GM20431 (cell line): Measurements from ENCODE around the gene ZDHHC7.
"Not testable (repeated sequence)": the region's sequence is repeated elsewhere in the genome, so short reads cannot be mapped to it uniquely, and the experiment has no call there.

Experiments used
- in situ Hi-C: fragments of 300-500 bp; cut with MseI, MboI; formaldehyde crosslinking; loops from one replicate; pipeline ENCODE4 v1.15.0; 2020; ENCODE audit warnings: low sequenced_read_pairs; ENCODE audit not compliant: unreplicated experiment

ZDHHC7 gene

GRCh38 chr16:84947996-84948850, 63.1 kb downstream of the ZDHHC7 start:
- in situ Hi-C loops, result no loop called here

DNA sequence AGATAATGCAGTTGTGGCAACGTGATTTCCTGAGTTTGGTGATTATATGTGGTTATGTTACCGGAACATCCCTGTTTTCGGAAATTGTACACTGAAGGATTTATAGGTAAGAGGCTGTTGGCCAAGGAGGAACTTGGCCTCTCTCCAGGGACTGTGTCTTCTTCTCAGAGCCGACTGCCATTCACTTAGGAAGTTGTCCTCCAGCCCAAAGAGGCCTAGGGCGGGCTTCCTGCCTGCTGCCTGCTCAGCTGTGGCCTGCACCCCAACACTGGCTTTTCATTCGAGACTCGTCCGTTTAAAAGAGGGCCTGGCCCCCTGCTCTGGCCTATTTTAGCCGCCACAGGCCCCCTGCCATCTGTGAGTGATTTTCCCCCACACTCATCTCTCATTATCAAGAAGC, 64.3 kb downstream of the ZDHHC7 start:
- in situ Hi-C loops, result no loop called here

- in situ Hi-C loops, result no loop called here
Observed at GRCh38 chr16:84943620-84944019, 67.7 kb downstream of the ZDHHC7 start.

GRCh38 chr16:84942786-84943185, 68.5 kb downstream of the ZDHHC7 start:
- in situ Hi-C loops, result no loop called here

DNA sequence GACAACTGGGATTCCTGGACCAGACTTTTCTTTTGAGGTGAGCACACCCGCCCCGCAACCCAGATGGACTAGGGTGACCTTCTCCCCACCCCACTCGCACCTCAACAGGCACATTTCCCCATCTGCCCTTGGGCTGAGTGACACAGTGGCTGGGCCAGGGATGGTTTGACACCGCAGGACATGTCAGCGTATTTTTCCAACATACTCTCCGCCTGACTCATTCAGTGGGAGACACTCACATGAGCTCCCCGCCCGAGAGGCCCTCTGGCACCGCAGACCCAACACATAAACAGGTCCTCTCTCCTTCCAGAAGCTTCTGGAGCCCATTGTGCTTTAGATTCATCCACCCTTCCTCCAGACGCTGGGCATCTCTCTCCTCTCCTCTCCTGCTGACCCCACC, 69.4 kb downstream of the ZDHHC7 start:
- in situ Hi-C loops, result no loop called here

DNA sequence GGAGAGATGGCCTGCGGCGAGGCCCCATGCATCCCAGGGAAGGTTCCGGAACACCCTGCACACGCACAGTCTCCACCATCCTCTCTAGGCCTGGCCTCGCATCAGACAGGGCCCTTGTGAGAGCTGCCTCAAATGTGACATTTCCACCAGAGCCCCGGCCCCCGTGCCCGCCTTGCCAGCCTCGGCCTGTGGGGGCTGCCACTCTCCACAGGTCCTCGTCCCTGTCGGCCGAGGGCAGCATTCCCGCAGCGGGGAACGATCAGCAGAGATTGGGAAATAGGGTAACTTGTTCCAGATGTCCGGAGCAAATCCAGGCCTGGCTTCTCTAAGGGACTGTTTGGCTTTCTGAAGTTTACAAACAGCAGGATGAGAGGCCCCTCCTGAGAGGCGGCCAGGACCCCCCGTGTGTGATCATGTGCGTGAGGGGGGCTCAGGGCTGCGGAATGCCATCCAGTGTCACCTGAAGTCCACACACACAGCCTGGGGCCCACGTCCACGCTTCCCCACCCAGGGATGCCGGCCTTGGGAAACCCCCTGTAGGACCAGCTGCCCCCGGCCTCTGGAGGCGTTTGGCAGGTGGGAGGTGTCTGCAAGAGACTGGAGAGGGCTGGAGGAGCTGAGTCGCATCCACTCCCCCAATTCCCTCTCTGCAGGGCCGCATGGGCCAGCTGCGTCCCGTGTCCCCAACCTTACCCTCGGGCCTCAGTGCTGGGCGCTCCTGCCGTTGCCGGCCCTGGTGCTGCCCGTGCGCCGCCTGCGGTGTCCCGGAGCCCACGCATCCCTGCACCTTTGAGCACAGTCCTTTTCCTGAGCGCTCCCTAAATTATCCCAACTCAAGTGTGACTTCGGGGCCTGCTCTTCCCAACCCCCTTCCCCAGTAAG, 70.4 kb downstream of the ZDHHC7 start:
- in situ Hi-C loops, result no loop called here

GRCh38 chr16:84938616-84939015, 72.7 kb downstream of the ZDHHC7 start:
- in situ Hi-C loops, result not testable (repeated sequence)

GRCh38 chr16:84937196-84938005, 73.9 kb downstream of the ZDHHC7 start:
- in situ Hi-C loops, result no loop called here

DNA sequence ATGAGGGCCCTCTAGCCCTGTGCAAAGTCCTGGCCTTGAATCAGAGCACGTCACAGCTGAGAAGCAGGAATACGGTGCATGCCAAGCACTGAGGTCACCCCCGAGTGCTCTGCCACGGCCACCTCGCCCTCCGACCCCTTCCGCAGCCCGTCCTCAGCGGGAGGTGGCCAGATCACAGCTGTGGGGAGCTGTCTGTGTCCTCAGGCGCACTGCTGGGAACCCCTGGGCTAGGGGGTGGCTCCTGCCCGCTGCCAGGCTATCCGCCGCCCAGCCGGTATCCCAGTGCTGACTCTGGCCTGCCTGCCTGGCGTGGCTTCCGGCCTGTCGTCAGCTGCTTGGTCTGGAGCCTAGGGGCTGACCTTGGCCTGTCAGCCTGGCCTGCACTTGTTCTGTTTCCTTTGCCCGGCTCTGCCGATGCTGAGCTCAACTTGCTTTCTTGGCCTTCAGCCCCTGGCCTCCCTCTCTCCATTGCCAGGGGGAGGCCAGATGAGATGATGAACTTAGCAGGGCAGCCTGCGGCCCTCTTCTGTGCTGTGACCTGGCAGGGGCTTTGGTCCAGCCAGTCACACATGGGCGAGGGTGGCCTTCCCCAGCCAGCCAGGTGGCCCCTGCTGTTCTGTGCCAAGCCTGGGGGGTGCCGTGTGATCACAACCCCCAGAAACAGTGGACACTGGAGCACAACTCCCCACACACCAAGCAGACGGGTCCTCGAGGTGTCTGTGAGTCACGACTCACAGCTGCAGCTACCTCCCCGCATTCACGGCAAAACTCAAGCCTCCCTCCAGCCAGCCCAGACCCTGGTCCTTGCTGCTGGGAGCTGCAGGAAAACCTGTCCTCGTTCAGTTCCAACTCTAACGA, 77.3 kb downstream of the ZDHHC7 start:
- in situ Hi-C loops, result no loop called here

- in situ Hi-C loops, result no loop called here
Observed at GRCh38 chr16:84932681-84933080, 78.7 kb downstream of the ZDHHC7 start.

DNA sequence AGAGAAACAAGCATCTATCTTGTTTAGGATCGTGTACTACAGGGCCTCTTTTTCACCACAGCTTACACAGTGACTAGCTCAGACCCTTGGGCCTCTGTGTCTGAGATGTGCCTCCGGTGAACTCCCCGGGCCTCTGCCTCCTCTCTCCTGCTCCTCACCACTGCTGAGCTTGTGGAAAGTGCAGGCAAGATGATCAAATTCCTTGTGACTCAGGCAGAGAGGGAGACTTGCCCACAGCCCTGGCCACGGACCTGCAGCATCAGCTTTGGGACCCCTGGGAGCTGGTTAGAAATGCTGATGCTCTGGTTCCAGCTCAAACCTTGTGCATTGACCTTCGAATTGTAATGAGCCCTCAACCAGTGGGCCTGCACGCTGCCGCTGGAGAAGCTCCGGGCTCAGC, 79.8 kb downstream of the ZDHHC7 start:
- in situ Hi-C loops, result no loop called here

GRCh38 chr16:84931107-84931494, 80.2 kb downstream of the ZDHHC7 start:
- in situ Hi-C loops, result no loop called here

- in situ Hi-C loops, result no loop called here
Observed at GRCh38 chr16:84930298-84931106, 80.8 kb downstream of the ZDHHC7 start.

GRCh38 chr16:84929421-84930297, 81.7 kb downstream of the ZDHHC7 start:
- in situ Hi-C loops, result no loop called here

- in situ Hi-C loops, result no loop called here
Observed at GRCh38 chr16:84928679-84929420, 82.5 kb downstream of the ZDHHC7 start.

DNA sequence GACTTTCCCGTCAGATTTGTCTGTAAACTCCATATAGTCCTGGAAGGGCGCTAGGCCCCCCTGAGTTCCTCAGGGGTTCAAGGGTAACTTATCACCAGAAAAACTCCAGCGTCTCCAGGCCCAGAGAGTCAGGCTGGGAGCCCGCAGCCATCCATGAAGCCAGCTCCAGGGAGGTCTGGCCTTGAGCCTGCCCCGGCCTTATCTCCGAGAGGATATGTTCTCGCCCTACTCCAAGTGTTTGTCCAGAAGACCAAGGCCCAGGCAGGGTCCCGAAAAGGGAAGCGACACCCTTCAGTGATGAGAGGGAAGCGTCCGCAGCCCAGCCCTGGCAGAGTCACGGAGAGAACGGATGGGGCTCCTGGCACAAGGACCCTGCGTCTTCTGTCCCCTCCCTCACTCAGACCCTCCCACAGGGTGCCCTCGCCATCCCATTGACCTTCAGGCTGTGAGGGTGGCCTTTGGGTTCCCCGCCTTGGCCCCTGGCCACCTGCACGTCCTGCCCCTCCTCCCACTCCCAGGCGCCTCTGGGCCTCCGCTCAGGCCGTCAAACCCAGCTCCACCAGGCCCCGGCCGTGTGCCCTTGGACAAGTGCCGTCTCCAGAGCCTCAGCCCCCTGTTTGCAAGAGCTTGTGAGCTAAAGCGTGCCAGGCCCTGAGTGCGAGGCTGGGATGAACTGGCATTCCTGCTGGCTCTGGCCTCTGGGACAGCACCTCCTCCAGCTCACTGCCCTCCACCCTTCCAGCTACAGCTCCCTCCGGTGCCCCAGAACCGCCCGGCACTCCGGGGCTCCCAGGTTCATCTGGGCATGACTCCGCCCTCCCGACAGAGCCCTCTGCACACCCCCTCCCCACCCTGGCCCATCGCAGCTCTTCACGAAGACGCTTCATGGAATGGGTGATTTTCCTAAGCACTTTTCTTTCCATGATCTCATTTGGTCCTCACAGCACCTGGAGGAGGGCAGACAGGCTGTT, 83.4 kb downstream of the ZDHHC7 start:
- in situ Hi-C loops, result no loop called here
